G401.6 (cell line): ENCODE results near the gene CPEB4.
A peak's percentile ranks its signal among the peaks of the same experiment; 100 is the strongest.

Experiments
- FAIRE-seq: peaks from 2 replicates; lab custom pipeline; 2012; peaks lifted over from hg19 to GRCh38; lab: Jason Lieb, UNC

CPEB4 gene

GRCh38 chr5:173887610-173888472, at the start of gene CPEB4:
Gene CPEB4 (plus strand): TSS chr5:173888349. CDS start chr5:173889734, 1,385 bp downstream.
- peak; percentile 98 for FAIRE-seq

GRCh38 chr5:173839117-173839713, 48.9 kb upstream of the CPEB4 start:
- no peak for FAIRE-seq

- no peak for FAIRE-seq
These were observed 47.8 kb upstream of the CPEB4 start for GRCh38 chr5:173840111-173840983.

GRCh38 chr5:173841710-173842109, 46.4 kb upstream of the CPEB4 start:
- FAIRE-seq = no peak

DNA sequence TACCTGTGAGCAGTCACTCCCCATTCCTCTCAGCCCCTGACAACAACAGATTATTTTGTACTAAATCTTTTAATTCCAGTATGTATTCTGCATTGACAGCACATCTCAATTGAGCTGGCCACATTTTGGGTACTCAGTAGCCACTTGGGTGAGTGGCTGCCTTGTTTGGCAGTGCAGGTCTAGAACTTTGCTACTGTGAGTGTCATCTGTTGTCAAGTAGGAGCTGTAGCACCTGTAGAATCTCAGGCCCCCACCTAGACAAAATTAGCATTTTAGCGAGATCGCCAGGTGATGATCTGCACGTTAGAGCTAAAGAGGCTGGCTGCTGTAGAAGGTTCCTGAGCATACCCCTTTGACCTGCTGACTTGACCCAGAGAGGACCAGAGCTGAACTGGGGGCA, 44.4 kb upstream of the CPEB4 start:
- FAIRE-seq = no peak

GRCh38 chr5:173845321-173845720, 42.8 kb upstream of the CPEB4 start:
- FAIRE-seq = no peak

DNA sequence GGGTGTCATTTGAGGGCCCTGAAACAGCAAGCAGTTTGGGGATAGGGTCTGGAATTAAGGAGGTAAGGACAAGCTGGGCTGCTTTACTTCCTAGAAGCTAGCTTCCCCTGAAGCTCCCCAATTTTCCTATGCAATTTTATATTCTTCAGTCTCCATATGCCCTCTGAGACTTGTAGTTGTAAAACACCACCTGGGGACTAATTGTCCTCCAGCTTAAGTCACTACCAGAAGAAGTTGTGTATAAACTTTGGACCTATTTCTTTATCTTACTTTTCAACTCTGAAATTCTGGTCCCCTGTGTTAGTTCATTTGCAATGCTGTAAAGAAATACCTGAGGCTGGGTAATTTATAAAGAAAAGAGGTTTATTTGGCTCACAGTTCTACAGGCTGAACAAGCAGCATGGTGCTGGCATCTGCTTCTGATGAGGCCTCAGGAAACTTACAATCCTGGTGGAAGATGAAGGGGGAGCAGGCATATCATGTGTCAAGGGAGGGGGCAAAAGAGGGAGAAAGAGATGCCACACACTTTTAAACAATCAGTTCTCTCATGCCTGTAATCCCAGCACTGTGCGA, 41.1 kb upstream of the CPEB4 start:
- no peak for FAIRE-seq

DNA sequence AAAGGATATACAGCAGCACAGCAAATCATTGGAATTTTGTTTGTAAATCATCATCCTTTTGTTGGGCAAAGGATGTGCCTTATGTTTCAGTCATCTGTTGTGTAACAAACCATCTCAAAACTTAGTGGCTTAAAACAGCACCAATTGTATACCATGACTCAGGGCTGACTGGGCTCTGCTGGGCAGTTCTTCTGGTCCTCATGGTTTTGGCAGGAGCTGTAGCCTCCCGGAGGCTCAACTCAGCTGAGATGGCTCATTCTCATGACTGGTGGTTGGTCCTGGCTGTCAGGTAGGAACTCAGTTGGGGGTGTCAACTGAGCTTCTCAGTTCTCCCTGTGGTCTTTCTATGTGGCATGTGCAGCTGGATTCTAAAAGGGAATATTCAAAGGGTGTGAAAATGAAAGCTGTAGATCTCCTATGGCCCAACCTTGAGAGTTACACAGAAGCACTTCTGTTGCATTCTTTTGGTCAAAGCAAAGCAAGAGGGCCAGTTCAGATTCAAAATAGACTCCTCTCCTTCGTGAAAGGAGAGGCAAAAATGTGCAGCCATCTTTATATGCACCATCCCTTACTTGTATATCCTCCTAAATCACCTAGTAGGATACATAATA, 39.1 kb upstream of the CPEB4 start:
- FAIRE-seq = no peak

DNA sequence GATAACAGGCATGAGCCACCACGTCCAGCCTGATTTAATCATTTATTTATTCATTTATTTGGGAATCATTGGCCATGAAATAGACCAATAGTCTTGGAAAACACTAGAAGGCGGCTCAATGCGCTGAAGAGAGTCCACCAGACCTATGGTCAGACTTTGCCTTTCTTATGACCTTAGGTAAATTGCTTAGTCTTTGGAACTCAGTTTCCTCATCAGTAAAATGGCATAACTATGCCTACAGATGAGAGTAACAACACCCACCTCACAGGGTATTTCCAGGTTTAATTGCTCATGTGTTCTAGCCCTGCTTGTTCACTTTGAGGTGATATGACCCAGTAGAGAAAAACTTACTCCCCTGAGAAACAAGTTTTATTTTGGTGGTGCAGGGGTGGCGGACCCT, 38.2 kb upstream of the CPEB4 start:
- FAIRE-seq = no peak

- FAIRE-seq = no peak
These were observed 37.5 kb upstream of the CPEB4 start for GRCh38 chr5:173850659-173851058.

DNA sequence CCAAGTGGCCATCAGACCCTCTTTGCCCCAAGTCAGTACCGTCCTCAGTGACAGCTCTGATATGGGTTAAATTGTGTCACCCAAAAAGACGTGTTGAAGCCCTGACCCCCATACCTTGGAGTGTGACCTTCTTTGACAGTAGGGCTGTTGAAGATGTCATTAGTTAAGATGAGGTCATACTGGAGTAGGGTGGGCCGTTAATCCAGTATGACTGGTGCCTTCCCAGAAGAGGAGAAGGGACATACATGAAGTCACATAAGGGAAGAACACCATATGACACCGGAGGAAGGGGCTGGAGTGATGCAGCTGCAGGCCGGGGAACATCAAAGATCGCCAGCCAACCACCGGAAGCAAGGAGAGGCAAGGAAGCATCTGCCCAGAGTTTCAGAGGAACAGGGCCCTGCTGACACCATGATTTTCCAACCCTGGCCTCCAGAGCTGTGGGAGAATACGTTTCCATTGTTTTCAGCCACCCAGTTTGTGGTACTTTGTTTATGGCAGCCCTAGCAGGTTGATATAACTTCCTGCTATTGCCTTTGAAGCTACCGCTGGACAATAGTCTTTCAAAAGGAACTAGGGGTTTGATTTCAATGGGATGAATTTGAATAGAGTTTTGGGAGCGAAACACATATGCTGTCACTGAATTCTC, 36.4 kb upstream of the CPEB4 start:
- FAIRE-seq = no peak

DNA sequence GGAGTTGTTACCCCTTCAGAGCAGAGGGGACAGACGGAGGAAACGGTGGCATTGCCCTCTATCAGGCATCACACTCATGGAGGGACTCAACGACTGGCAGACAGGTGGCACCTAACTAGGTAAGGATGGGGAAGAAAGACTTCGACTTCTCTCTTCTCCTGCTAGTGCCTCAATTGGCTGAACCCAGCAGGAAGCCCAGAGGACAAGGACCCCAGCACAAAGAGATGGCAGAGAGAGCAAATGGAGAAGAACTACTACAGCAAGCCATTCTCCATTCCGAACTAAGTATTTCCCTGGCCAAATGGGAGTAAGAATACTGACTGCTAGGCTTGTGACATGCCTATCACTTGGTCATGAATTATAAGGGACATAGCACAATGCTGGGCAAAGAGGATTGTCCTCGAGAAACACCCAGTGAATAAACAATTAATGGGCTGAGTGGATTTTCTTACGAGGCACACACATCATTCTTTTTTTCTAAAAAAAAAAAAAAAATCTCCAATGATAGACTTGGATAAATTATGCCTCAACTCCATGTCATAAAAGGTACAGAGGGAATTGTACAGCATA, 35.3 kb upstream of the CPEB4 start:
- no peak for FAIRE-seq

DNA sequence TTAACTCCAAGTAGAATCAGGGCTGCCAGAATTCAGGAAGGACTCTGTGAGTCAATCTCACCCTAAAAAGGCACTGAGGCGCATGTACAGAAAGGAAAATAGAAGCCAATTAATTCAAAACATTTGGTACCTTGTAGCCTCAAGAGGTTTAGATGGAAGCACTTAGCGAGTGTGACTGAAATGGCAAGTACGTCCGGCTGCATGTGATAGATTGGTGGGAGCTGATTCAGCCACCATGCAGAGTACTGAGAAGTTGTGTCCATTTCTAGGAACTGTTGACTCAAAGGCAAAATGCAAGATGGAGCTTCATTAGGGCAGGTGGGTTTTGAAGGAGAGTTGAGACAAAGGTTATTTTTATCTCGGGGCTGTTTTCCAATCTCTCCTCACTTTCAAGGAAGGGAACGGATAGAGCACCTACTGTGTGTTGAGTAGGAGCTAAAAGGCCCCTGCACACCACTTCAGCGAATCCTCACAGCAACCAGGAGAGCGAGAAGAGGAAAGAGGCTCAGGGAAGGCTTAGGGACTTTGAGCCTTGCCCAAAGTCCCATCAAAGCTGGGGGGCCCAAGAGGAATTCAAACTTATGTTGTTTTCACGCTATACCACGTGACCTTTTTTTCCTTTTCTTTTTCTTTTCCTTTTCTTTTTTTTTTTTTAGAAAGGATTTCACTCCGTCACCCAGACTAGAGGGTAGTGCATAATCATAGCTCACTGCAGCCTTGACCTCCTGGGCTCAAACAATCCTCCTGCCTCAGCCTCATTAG, 34.6 kb upstream of the CPEB4 start:
- no peak for FAIRE-seq

GRCh38 chr5:173855162-173855994, 32.8 kb upstream of the CPEB4 start:
- no peak for FAIRE-seq

GRCh38 chr5:173855995-173856656, 32.0 kb upstream of the CPEB4 start:
- FAIRE-seq = no peak

DNA sequence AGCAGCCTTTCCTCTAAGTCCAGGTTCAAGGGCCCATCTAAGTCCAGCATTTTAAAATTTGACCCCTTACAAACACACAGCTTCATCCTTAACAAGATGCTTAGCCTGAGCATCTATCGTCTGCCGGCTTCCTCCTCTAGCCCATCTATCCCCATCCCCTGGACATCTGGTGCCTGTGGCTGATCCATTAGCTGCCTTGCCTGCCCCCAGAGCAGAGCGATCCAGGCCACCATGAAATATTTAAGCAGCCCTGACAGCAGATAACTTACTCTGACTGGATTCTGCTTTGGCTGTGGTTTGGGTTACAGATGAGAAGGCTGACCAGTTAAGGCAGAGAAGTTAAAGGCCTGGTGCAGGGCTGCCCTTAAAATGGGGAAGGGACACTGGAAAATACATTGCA, 30.9 kb upstream of the CPEB4 start:
- no peak for FAIRE-seq

DNA sequence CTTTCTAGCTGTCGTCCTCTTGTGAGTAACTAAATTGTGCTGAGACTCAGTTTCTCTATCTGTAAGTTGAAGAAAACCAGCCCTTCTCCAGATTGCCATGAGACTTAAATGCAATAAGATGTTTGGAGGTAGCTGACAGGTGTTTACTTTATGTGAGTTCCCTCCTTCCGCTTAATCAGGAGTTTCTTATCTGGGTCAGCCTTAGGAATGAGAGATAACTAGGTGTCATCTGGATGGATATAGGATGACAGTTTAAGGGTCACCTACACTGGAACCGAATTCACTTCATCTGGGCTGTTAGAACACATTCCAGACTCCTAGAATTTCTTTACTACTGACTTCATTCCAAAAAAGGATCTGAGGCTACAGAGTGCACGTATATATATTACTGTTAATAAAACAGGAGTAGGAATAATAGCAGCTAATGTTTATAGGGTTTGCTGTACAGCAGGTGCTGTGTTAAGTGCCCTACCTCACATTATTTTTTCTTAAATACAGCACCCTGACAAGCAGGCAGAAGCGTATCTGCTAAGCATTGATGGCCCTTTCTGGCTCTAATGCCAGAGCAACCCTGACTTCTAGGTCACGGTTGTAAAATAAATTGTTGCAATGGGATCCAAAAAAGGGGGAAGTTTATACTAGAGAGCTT, 30.0 kb upstream of the CPEB4 start:
- no peak for FAIRE-seq

- FAIRE-seq = no peak
These were observed 29.3 kb upstream of the CPEB4 start for GRCh38 chr5:173858670-173859407.
